ENCODE results near the gene FBXW7.

FBXW7 gene

DNA sequence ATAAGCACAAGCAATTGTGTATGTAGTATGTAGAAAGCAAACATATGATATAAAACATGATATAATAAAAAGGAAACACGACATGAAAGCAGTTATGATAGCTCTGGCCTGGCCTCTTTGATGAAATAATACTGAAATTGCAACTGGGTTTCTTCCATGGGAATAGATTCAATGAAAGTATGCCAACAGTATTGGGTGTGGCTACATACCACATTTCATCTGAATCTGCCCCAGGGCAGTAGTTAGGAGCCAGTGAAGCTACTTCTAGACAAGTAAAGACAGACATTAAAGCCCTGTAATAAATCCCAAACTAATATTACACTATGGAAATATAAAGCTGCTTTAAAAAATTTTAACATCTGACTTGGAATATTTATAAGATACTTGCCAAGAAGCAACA lies 207.3 kb downstream of the FBXW7 start:
- no peak for TF ChIP-seq NFIC (IDR thresholded peaks at IDR 0.05)
- no peak for TF ChIP-seq TAF1 (IDR thresholded peaks at IDR 0.05; ENCODE audit: low read depth)
- TF ChIP-seq, protein P1, sequence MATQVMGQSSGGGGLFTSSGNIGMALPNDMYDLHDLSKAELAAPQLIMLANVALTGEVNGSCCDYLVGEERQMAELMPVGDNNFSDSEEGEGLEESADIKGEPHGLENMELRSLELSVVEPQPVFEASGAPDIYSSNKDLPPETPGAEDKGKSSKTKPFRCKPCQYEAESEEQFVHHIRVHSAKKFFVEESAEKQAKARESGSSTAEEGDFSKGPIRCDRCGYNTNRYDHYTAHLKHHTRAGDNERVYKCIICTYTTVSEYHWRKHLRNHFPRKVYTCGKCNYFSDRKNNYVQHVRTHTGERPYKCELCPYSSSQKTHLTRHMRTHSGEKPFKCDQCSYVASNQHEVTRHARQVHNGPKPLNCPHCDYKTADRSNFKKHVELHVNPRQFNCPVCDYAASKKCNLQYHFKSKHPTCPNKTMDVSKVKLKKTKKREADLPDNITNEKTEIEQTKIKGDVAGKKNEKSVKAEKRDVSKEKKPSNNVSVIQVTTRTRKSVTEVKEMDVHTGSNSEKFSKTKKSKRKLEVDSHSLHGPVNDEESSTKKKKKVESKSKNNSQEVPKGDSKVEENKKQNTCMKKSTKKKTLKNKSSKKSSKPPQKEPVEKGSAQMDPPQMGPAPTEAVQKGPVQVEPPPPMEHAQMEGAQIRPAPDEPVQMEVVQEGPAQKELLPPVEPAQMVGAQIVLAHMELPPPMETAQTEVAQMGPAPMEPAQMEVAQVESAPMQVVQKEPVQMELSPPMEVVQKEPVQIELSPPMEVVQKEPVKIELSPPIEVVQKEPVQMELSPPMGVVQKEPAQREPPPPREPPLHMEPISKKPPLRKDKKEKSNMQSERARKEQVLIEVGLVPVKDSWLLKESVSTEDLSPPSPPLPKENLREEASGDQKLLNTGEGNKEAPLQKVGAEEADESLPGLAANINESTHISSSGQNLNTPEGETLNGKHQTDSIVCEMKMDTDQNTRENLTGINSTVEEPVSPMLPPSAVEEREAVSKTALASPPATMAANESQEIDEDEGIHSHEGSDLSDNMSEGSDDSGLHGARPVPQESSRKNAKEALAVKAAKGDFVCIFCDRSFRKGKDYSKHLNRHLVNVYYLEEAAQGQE (IDR thresholded peaks at IDR 0.05; ENCODE audit: low read depth), result no peak
- no peak for TF ChIP-seq FOXM1 (IDR thresholded peaks at IDR 0.05; ENCODE audit: borderline replicate concordance, low read depth)
- TF ChIP-seq EP300 (IDR thresholded peaks at IDR 0.05; ENCODE audit: borderline replicate concordance), result no peak
- TF ChIP-seq TCF12 (IDR thresholded peaks at IDR 0.05; ENCODE audit: low read depth), result no peak
- TF ChIP-seq ZBTB7A (IDR thresholded peaks at IDR 0.05; ENCODE audit: low read depth), result no peak
- no peak for TF ChIP-seq CREB1 (IDR thresholded peaks at IDR 0.05; ENCODE audit: low read depth)
- TF ChIP-seq, protein P2, sequence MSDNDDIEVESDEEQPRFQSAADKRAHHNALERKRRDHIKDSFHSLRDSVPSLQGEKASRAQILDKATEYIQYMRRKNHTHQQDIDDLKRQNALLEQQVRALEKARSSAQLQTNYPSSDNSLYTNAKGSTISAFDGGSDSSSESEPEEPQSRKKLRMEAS (IDR thresholded peaks at IDR 0.05), result no peak
- TF ChIP-seq TEAD4 (IDR thresholded peaks at IDR 0.05), result no peak
- no peak for TF ChIP-seq EGR1 (IDR thresholded peaks at IDR 0.05)
- TF ChIP-seq, protein P3, sequence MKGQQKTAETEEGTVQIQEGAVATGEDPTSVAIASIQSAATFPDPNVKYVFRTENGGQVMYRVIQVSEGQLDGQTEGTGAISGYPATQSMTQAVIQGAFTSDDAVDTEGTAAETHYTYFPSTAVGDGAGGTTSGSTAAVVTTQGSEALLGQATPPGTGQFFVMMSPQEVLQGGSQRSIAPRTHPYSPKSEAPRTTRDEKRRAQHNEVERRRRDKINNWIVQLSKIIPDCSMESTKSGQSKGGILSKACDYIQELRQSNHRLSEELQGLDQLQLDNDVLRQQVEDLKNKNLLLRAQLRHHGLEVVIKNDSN (IDR thresholded peaks at IDR 0.05), result no peak
- no peak for TF ChIP-seq YY1 (IDR thresholded peaks at IDR 0.05; ENCODE audit: low read depth)

DNA sequence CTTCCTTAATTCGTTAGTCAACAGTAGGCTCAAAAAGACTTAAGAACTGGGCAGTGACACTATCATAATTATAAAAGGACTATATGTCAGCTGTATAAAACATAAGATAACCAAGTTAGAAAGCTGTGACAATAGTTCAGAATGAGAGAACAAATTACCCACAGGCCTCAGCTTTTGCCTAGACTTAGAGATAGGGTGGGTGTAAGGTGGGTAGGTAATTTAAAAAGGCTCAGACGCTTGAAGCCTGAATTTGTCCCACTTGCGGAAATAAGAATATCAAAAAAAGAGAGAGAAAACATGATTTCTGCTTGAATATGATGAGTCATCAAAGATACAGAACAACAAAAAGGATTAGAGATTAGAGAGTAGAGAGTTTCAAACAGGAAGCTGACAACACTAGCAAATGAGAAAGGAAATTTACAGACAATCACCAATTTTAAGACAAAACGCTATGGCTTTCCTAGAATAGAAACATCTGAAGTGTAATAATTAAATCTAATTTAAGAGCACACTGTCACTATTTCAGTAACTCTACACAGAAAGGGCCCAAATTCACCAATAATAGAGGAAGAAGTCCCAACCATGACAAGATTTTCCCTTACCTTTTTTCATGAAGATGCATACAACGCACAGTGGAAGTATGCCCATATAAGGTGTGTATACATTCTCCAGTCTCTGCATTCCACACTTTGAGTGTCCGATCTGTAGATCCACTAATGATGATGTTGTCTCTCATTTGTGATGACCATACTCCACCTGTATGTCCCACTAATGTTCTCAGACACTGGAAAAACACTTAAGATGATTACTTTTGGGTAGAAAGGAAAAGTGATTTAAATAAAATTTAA lies 208.1 kb downstream of the FBXW7 start:
- TF ChIP-seq RAD21 (IDR thresholded peaks at IDR 0.05; ENCODE audit: low read depth) (no peak), TAF1 (IDR thresholded peaks at IDR 0.05; ENCODE audit: low read depth) (no peak), NFIC (IDR thresholded peaks at IDR 0.05) (no peak), ZBTB7A (IDR thresholded peaks at IDR 0.05; ENCODE audit: low read depth) (no peak), CREB1 (IDR thresholded peaks at IDR 0.05; ENCODE audit: low read depth) (no peak), TCF12 (IDR thresholded peaks at IDR 0.05; ENCODE audit: low read depth) (no peak)
- TF ChIP-seq, protein P3 (IDR thresholded peaks at IDR 0.05), result no peak

DNA sequence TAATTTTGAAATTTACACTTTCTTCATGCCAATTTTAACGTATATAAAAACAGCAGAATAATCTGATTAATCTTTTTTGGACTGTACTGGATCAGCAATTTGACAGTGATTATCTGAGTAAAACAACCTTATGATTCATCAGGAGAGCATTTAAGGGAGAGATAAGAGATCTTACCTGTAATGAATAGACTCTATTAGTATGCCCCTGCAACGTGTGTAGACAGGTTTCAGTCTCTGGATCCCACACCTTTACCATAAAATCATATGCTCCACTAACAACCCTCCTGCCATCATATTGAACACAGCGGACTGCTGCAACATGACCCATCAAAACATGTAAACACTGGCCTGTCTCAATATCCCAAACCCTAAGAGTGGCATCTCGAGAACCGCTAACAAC lies 210.1 kb downstream of the FBXW7 start:
- TF ChIP-seq, protein P1 (IDR thresholded peaks at IDR 0.05; ENCODE audit: low read depth), result no peak
- TF ChIP-seq FOXM1 (IDR thresholded peaks at IDR 0.05; ENCODE audit: borderline replicate concordance, low read depth) (no peak), CEBPB (IDR thresholded peaks at IDR 0.05) (no peak), TCF12 (IDR thresholded peaks at IDR 0.05; ENCODE audit: low read depth) (no peak), CREB1 (IDR thresholded peaks at IDR 0.05; ENCODE audit: low read depth) (no peak), NFIC (IDR thresholded peaks at IDR 0.05) (no peak), EP300 (IDR thresholded peaks at IDR 0.05; ENCODE audit: borderline replicate concordance) (no peak), ZBTB7A (IDR thresholded peaks at IDR 0.05; ENCODE audit: low read depth) (no peak), EGR1 (IDR thresholded peaks at IDR 0.05) (no peak), TEAD4 (IDR thresholded peaks at IDR 0.05) (no peak), RAD21 (IDR thresholded peaks at IDR 0.05; ENCODE audit: low read depth) (no peak), YY1 (IDR thresholded peaks at IDR 0.05; ENCODE audit: low read depth) (no peak)

DNA sequence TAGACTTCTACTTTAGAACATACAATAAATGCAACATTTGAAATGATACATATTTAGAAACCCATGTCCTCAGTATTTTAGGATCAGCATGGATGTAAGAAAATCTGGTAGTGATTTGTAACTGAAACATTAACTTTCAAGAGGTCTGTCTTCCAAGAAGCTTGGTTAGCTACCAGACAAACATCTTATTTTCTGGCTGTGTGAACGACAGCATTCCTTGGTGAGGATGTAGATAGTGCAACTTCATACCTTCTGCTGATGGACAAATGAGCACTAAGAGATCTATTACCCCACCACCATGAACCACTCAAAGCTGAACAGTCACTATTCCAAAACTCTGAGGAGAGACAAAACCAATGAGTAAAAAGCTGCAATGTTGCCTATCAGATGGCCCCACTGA lies 212.7 kb downstream of the FBXW7 start:
- no peak for TF ChIP-seq TCF12 (IDR thresholded peaks at IDR 0.05; ENCODE audit: low read depth)
- no peak for TF ChIP-seq EGR1 (IDR thresholded peaks at IDR 0.05)
- no peak for TF ChIP-seq RAD21 (IDR thresholded peaks at IDR 0.05; ENCODE audit: low read depth)
- TF ChIP-seq, protein P2 (IDR thresholded peaks at IDR 0.05), result no peak
- TF ChIP-seq, protein P3 (IDR thresholded peaks at IDR 0.05), result no peak
- TF ChIP-seq EP300 (IDR thresholded peaks at IDR 0.05; ENCODE audit: borderline replicate concordance), result no peak
- no peak for TF ChIP-seq TEAD4 (IDR thresholded peaks at IDR 0.05)
- TF ChIP-seq, protein P1 (IDR thresholded peaks at IDR 0.05; ENCODE audit: low read depth), result no peak
- TF ChIP-seq YY1 (IDR thresholded peaks at IDR 0.05; ENCODE audit: low read depth), result no peak
- TF ChIP-seq FOXM1 (IDR thresholded peaks at IDR 0.05; ENCODE audit: borderline replicate concordance, low read depth), result no peak
- no peak for TF ChIP-seq TAF1 (IDR thresholded peaks at IDR 0.05; ENCODE audit: low read depth)
- no peak for TF ChIP-seq CEBPB (IDR thresholded peaks at IDR 0.05)
- no peak for TF ChIP-seq CREB1 (IDR thresholded peaks at IDR 0.05; ENCODE audit: low read depth)
- TF ChIP-seq NFIC (IDR thresholded peaks at IDR 0.05), result no peak
- no peak for TF ChIP-seq ZBTB7A (IDR thresholded peaks at IDR 0.05; ENCODE audit: low read depth)
